ENCODE results near the gene CDH13.

GRCh38 chr16:82829301-82829700 lies 202.5 kb downstream of the CDH13 start:
- TF ChIP-seq, protein P1, sequence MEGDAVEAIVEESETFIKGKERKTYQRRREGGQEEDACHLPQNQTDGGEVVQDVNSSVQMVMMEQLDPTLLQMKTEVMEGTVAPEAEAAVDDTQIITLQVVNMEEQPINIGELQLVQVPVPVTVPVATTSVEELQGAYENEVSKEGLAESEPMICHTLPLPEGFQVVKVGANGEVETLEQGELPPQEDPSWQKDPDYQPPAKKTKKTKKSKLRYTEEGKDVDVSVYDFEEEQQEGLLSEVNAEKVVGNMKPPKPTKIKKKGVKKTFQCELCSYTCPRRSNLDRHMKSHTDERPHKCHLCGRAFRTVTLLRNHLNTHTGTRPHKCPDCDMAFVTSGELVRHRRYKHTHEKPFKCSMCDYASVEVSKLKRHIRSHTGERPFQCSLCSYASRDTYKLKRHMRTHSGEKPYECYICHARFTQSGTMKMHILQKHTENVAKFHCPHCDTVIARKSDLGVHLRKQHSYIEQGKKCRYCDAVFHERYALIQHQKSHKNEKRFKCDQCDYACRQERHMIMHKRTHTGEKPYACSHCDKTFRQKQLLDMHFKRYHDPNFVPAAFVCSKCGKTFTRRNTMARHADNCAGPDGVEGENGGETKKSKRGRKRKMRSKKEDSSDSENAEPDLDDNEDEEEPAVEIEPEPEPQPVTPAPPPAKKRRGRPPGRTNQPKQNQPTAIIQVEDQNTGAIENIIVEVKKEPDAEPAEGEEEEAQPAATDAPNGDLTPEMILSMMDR (IDR thresholded peaks at IDR 0.05) = no peak
- TF ChIP-seq ZFX (IDR thresholded peaks at IDR 0.05; ENCODE audit: borderline replicate concordance) = no peak
